ENCODE results near the gene ORC2. TPM values are rescaled to one million over a fixed set of nuclear protein-coding genes. Genes with fewer than 3 reads are reported as not detected.

Gene ORC2
- polyA plus RNA-seq, 1 of the 3 experiments (the other 2 are of a cell fraction), result 3.9 TPM

GRCh38 chr2:200943527-200944105 is 19.8 kb downstream of the ORC2 start:
- Histone ChIP-seq H4K20me1 (ENCODE audit: insufficient read depth) (no peaks in the 10 kb centered on the region), H3K27ac (ENCODE audit: low read depth in 2 of 2, low read length in 1 of 2) (peak overlapping the region in 1 of 2 experiments; percentile 69; a peak in 2 of 4 replicates), H2AFZ (ENCODE audit: low read depth) (no peak overlapping the region), H3K79me2 (ENCODE audit: insufficient read depth) (no peaks in the 10 kb centered on the region), H3K27me3 (ENCODE audit: insufficient read depth) (no peaks in the 10 kb centered on the region), H3K9me3 (no peaks in the 10 kb centered on the region), H3K9me2 (no peaks in the 10 kb centered on the region), H3F3A (replicated peaks; ENCODE audit: insufficient read depth) (peaks cover 31% of the 10 kb centered on the region), H3K4me3 (ENCODE audit: low read depth in 2 of 2, low read length in 1 of 2) (no peak overlapping the region), H3K4me1 (ENCODE audit: control insufficient read depth in 1 of 2, insufficient read depth in 2 of 2, low read depth in 1 of 2, low read length in 1 of 2) (no peaks in the 10 kb centered on the region; a peak in 1 of 4 replicates), H3K36me3 (replicated peaks in 1 of 2; ENCODE audit: control insufficient read depth in 1 of 2, insufficient read depth in 2 of 2, low read length in 1 of 2) (peaks cover 49 to 72% of the 10 kb centered on the region in 2 experiments), H3K4me2 (no peak overlapping the region), H3K9ac (no peak overlapping the region)
- ChIA-PET CTCF (interaction anchor here (0.7 kb wide), 1 partner anchor 214 kb away, joined by 3 read pairs; no protein-coding TSS in a partner anchor), POLR2A (no interaction called here)
- TF ChIP-seq EP300 (IDR thresholded peaks at IDR 0.05; ENCODE audit: borderline replicate concordance in 1 of 2, low read depth in 1 of 2, low read length in 1 of 2), result no peak
- no peak for TF ChIP-seq FOSL2 (IDR thresholded peaks at IDR 0.05; ENCODE audit: borderline replicate concordance, low read depth)
- TF ChIP-seq POLR2AphosphoS5 (IDR thresholded peaks at IDR 0.05; ENCODE audit: low read depth, low read length), result no peak
- no peak for TF ChIP-seq SIN3A (IDR thresholded peaks at IDR 0.05; ENCODE audit: borderline replicate concordance, low read depth, low read length)
- TF ChIP-seq GATA2 (CRISPR knock-in tag; IDR thresholded peaks at IDR 0.05), result no peak
- no peak for TF ChIP-seq USF2 (IDR thresholded peaks at IDR 0.05; ENCODE audit: borderline replicate concordance, low read depth, low read length)
- 83% methylated on average over 1 of the region's 1 CpG for WGBS (ENCODE audit: low lambda C conversion rate)
- DNase-seq, result no peak

- Histone ChIP-seq H3F3A (replicated peaks; ENCODE audit: insufficient read depth) (peaks cover 11% of the 10 kb centered on the region), H3K36me3 (replicated peaks in 1 of 2; ENCODE audit: control insufficient read depth in 1 of 2, insufficient read depth in 2 of 2, low read length in 1 of 2) (peaks cover 72 to 79% of the 10 kb centered on the region in 2 experiments), H3K9ac (no peak overlapping the region), H3K27ac (ENCODE audit: low read depth in 2 of 2, low read length in 1 of 2) (no peak overlapping the region), H3K4me2 (no peak overlapping the region), H3K4me3 (ENCODE audit: low read depth in 2 of 2, low read length in 1 of 2) (no peak overlapping the region), H3K27me3 (ENCODE audit: insufficient read depth) (no peaks in the 10 kb centered on the region), H2AFZ (ENCODE audit: low read depth) (no peak overlapping the region), H4K20me1 (ENCODE audit: insufficient read depth) (no peaks in the 10 kb centered on the region), H3K4me1 (ENCODE audit: control insufficient read depth in 1 of 2, insufficient read depth in 2 of 2, low read depth in 1 of 2, low read length in 1 of 2) (no peaks in the 10 kb centered on the region; a peak in 1 of 4 replicates), H3K9me2 (no peaks in the 10 kb centered on the region), H3K79me2 (ENCODE audit: insufficient read depth) (no peaks in the 10 kb centered on the region), H3K9me3 (no peaks in the 10 kb centered on the region)
- TF ChIP-seq ELF1 (IDR thresholded peaks at IDR 0.05) (no peak), EZH2phosphoT487 (IDR thresholded peaks at IDR 0.05; ENCODE audit: borderline replicate concordance, low read depth) (no peak)
- 100% methylated on average over 1 of the region's 1 CpG for WGBS (ENCODE audit: low lambda C conversion rate)
- ChIA-PET CTCF (interaction anchor here (0.9 to 1.3 kb wide), 2 partner anchors 33 to 34 kb away, joined by 3 to 4 read pairs; no protein-coding TSS in a partner anchor), POLR2A (no interaction called here)
- DNase-seq, result no peak
These were observed 23.6 kb downstream of the ORC2 start for GRCh38 chr2:200939832-200940231.

GRCh38 chr2:200930947-200931626 is 32.4 kb downstream of the ORC2 start:
- Histone ChIP-seq H3K36me3 (replicated peaks in 1 of 2; ENCODE audit: control insufficient read depth in 1 of 2, insufficient read depth in 2 of 2, low read length in 1 of 2) (peaks cover 58 to 67% of the 10 kb centered on the region in 2 experiments), H3K4me1 (ENCODE audit: control insufficient read depth in 1 of 2, insufficient read depth in 2 of 2, low read depth in 1 of 2, low read length in 1 of 2) (0 out of 4 replicates have a peak, but pooled peaks cover 0 to 7% of the 10 kb centered on the region in 2 experiments), H2AFZ (ENCODE audit: low read depth) (no peak overlapping the region), H3K4me2 (no peak overlapping the region), H3K9me3 (no peaks in the 10 kb centered on the region), H3K27me3 (ENCODE audit: insufficient read depth) (no peaks in the 10 kb centered on the region), H3K27ac (ENCODE audit: low read depth in 2 of 2, low read length in 1 of 2) (peak overlapping the region in 1 of 2 experiments; percentile 40; a peak in 2 of 4 replicates), H3K79me2 (ENCODE audit: insufficient read depth) (no peaks in the 10 kb centered on the region), H3K9ac (no peak overlapping the region), H4K20me1 (ENCODE audit: insufficient read depth) (no peaks in the 10 kb centered on the region), H3F3A (replicated peaks; ENCODE audit: insufficient read depth) (peaks cover 21% of the 10 kb centered on the region), H3K4me3 (ENCODE audit: low read depth in 2 of 2, low read length in 1 of 2) (no peak overlapping the region), H3K9me2 (no peaks in the 10 kb centered on the region)
- POLR2A ChIA-PET, result no interaction called here
- CTCF ChIA-PET, result interaction anchor here (0.7 kb wide), 1 partner anchor 29 kb away, joined by 3 read pairs; no protein-coding TSS in a partner anchor
- TF ChIP-seq MAX (IDR thresholded peaks at IDR 0.05; ENCODE audit: low read depth), result no peak
- TF ChIP-seq RFX5 (IDR thresholded peaks at IDR 0.05; ENCODE audit: low read length), result no peak
- TF ChIP-seq RAD21 (IDR thresholded peaks at IDR 0.05; ENCODE audit: low read length), result no peak
- TF ChIP-seq RCOR1 (IDR thresholded peaks at IDR 0.05; ENCODE audit: low read length), result no peak
- TF ChIP-seq FOSL2 (IDR thresholded peaks at IDR 0.05; ENCODE audit: borderline replicate concordance, low read depth), result no peak
- TF ChIP-seq MEF2A (IDR thresholded peaks at IDR 0.05; ENCODE audit: borderline replicate concordance, low read depth), result no peak
- no peak for TF ChIP-seq GABPA (IDR thresholded peaks at IDR 0.05; ENCODE audit: low read depth)
- DNase-seq, result no peak
- WGBS (ENCODE audit: low lambda C conversion rate), result 86% methylated on average over 3 of the region's 3 CpGs

All from SK-N-SH (cell line).